GM12875 (cell line): ENCODE results near the gene TGFBR3.

ENCODE experiments used
- H3K4me3 ChIP-seq: one replicate; pipeline ENCODE4 v1.5.1; 2011; ENCODE audit warnings: low read depth, low read length, control low read depth
- CTCF ChIP-seq: IDR thresholded peaks from 2 replicates; pipeline ENCODE4 v1.5.1; 2011; ENCODE audit warnings: low read depth, mild to moderate bottlenecking, control low read depth, inconsistent platforms, low read length, moderate library complexity, borderline replicate concordance; ENCODE audit not compliant: insufficient read depth

The TGFBR3 gene

DNA sequence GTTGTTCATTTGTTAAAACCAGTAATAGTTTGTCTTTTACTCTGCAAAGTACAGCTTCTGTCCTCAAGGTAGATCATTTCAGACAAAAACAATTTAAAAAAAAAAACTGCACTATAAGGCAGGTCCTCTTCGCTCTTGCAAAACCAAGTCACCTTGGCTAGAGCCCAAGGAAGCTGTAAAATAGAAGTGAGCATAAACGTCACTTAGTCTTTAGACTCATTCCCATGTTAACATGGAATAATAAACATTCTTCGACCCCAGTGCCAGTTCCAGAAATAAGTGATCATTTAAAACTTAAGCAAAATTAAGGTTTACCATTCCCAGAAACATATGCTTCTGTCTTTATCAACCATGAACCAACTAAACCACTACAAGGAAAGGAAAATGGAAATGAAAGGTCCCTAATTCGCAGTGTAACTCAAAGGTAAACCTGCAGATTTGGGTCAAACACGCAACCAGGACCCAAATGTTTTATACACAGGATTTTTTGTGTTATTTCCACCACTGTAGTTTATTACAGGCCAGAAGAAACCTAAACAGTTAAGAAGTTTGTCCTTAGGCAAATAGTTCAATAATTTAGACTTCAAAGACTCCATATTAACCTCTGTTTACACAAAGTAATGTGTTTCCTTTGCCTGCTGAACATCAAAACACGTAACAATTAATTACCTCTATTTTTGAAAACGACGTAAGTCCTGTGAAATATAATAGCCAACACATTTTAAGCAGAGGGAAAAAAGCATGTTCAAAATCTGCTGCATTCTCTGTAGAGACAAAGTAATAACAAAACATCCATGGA lies 54.6 kb downstream of the TGFBR3 start:
- TF ChIP-seq CTCF = no peak

GRCh38 chr1:91830242-91831131 lies 55.5 kb downstream of the TGFBR3 start:
- no peak for TF ChIP-seq CTCF
- H3K4me3 ChIP-seq = no peak overlapping the region

More for the DNA sequence above, 54.6 kb downstream of the TGFBR3 start:
- no peak overlapping the region for H3K4me3 ChIP-seq

GRCh38 chr1:91829293-91830153 lies 56.4 kb downstream of the TGFBR3 start:
- H3K4me3 ChIP-seq = no peak overlapping the region
- no peak for TF ChIP-seq CTCF

GRCh38 chr1:91828583-91829281 lies 57.2 kb downstream of the TGFBR3 start:
- no peak for TF ChIP-seq CTCF

DNA sequence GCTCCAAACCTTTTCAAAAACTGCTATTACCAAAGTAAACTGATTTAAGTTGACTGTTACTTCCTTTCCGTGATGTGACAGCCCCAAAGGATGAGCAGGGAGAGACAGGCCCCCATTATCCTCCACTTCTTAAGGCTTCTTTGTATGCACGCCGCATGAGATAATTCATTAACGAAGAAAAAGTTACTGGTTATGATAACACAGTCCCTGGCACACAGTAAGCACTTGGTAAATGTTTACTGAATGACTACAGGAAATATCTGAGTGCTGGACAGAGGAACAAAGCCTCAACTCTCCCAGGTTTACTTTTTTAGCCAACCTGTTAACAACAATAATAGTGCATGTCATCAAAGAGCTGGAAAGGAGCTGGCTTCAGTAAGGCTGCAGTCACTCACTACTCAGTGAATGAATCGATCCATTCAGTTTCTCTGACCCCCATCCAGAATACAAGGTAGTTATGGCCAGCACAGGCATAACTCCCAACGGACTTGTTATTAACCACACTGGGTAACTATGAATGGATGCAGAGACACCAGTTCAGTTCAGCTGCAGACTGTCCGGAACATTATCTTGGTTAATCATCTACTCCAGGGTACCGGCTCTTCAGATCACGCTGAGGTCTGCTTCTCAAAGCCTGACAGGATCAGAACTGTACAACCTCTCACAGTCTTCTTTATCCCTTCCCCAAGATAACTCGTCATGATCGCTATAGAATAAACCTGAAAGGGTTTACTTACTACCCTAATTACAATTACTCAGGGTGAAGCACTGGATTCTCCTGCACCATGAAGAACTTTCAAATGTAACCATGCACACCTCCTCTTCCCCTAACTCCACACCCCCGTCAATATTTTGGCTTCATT lies 58.3 kb downstream of the TGFBR3 start:
- TF ChIP-seq CTCF = no peak
- no peak overlapping the region for H3K4me3 ChIP-seq

More at GRCh38 chr1:91828583-91829281, 57.2 kb downstream of the TGFBR3 start:
- H3K4me3 ChIP-seq = no peak overlapping the region
